Thyroid gland (tissue), 4 donors: ENCODE data around the gene TYW1B.
"Not testable (repeated sequence)": the region's sequence is repeated elsewhere in the genome, so short reads cannot be mapped to it uniquely, and the experiment has no call there.

ENCODE experiments used
- POLR2A ChIP-seq, 2 donors: fragments of 450-650 bp; IDR thresholded peaks; one replicate each; pipeline ENCODE4 v1.6.1; 2017; ENCODE audit warnings: antibody characterized with exemption in 2 of 2, mild to moderate bottlenecking in 2 of 2, moderate library complexity in 1 of 2
- TF ChIP-seq, protein P1 (sequence below), 6 experiments: fragments of 200-600 bp in 3 of 6; fragments of 450-650 bp in 3 of 6; sonication (generic) in 3 of 6; IDR thresholded peaks; one replicate each; pipeline ENCODE4 v1.5.1; 2016 to 2019; ENCODE audit warnings: antibody characterized with exemption in 6 of 6, mild to moderate bottlenecking in 2 of 6, inconsistent platforms in 1 of 6, moderate library complexity in 1 of 6

- TF ChIP-seq, protein P1, sequence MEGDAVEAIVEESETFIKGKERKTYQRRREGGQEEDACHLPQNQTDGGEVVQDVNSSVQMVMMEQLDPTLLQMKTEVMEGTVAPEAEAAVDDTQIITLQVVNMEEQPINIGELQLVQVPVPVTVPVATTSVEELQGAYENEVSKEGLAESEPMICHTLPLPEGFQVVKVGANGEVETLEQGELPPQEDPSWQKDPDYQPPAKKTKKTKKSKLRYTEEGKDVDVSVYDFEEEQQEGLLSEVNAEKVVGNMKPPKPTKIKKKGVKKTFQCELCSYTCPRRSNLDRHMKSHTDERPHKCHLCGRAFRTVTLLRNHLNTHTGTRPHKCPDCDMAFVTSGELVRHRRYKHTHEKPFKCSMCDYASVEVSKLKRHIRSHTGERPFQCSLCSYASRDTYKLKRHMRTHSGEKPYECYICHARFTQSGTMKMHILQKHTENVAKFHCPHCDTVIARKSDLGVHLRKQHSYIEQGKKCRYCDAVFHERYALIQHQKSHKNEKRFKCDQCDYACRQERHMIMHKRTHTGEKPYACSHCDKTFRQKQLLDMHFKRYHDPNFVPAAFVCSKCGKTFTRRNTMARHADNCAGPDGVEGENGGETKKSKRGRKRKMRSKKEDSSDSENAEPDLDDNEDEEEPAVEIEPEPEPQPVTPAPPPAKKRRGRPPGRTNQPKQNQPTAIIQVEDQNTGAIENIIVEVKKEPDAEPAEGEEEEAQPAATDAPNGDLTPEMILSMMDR (IDR thresholded peaks at IDR 0.05) = not testable (repeated sequence)
- TF ChIP-seq POLR2A (IDR thresholded peaks at IDR 0.05) = not testable (repeated sequence)
These were observed 84.2 kb downstream of the TYW1B start for GRCh38 chr7:72743801-72744200.
